ENCODE measurements around the gene BRD4. TPM values are rescaled to one million over a fixed set of nuclear protein-coding genes. Genes with fewer than 3 reads are reported as not detected.

BRD4 gene
- total and polyA plus RNA-seq, 2 experiments from 2014 or later, result 63.8 to 115 TPM

- ATAC-seq (no peak), DNase-seq (ENCODE audit: low spot score) (no peak)
- H3K79me2 ChIP-seq (replicated peaks; ENCODE audit: insufficient read depth), result peaks cover 42% of the 10 kb centered on the region
- H3K36me3 ChIP-seq (ENCODE audit: insufficient read depth), result peaks cover 54% of the 10 kb centered on the region
- H3K4me1 ChIP-seq (ENCODE audit: insufficient read depth), result no peaks in the 10 kb centered on the region
- H3F3A ChIP-seq (replicated peaks; ENCODE audit: low read depth), result peaks cover 18% of the 10 kb centered on the region; the same call in 1 of the 2 replicates
- no peaks in the 10 kb centered on the region for H3K9me2 ChIP-seq (ENCODE audit: insufficient read depth)
- peaks cover 42% of the 10 kb centered on the region for H4K20me1 ChIP-seq (replicated peaks; ENCODE audit: insufficient read depth)
- no peak overlapping the region for H3K4me3 ChIP-seq
- TF ChIP-seq CTCF (conservative IDR thresholded peaks at IDR 0.05; ENCODE audit: low read depth in 2 of 2), result no peak
- no peak for TF ChIP-seq POLR2AphosphoS5 (IDR thresholded peaks at IDR 0.05; ENCODE audit: low read depth)
- TF ChIP-seq ZNF114 (CRISPR knock-in tag; IDR thresholded peaks at IDR 0.05), result no peak
- TF ChIP-seq NANOG (IDR thresholded peaks at IDR 0.05; ENCODE audit: borderline replicate concordance), result no peak
- TF ChIP-seq EZH2phosphoT487 (IDR thresholded peaks at IDR 0.05; ENCODE audit: unreplicated experiment), result no peak
- TF ChIP-seq, protein P1, sequence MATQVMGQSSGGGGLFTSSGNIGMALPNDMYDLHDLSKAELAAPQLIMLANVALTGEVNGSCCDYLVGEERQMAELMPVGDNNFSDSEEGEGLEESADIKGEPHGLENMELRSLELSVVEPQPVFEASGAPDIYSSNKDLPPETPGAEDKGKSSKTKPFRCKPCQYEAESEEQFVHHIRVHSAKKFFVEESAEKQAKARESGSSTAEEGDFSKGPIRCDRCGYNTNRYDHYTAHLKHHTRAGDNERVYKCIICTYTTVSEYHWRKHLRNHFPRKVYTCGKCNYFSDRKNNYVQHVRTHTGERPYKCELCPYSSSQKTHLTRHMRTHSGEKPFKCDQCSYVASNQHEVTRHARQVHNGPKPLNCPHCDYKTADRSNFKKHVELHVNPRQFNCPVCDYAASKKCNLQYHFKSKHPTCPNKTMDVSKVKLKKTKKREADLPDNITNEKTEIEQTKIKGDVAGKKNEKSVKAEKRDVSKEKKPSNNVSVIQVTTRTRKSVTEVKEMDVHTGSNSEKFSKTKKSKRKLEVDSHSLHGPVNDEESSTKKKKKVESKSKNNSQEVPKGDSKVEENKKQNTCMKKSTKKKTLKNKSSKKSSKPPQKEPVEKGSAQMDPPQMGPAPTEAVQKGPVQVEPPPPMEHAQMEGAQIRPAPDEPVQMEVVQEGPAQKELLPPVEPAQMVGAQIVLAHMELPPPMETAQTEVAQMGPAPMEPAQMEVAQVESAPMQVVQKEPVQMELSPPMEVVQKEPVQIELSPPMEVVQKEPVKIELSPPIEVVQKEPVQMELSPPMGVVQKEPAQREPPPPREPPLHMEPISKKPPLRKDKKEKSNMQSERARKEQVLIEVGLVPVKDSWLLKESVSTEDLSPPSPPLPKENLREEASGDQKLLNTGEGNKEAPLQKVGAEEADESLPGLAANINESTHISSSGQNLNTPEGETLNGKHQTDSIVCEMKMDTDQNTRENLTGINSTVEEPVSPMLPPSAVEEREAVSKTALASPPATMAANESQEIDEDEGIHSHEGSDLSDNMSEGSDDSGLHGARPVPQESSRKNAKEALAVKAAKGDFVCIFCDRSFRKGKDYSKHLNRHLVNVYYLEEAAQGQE (IDR thresholded peaks at IDR 0.05; ENCODE audit: unreplicated experiment), result no peak
- TF ChIP-seq ETS1 (IDR thresholded peaks at IDR 0.05), result no peak
- TF ChIP-seq, protein P2, sequence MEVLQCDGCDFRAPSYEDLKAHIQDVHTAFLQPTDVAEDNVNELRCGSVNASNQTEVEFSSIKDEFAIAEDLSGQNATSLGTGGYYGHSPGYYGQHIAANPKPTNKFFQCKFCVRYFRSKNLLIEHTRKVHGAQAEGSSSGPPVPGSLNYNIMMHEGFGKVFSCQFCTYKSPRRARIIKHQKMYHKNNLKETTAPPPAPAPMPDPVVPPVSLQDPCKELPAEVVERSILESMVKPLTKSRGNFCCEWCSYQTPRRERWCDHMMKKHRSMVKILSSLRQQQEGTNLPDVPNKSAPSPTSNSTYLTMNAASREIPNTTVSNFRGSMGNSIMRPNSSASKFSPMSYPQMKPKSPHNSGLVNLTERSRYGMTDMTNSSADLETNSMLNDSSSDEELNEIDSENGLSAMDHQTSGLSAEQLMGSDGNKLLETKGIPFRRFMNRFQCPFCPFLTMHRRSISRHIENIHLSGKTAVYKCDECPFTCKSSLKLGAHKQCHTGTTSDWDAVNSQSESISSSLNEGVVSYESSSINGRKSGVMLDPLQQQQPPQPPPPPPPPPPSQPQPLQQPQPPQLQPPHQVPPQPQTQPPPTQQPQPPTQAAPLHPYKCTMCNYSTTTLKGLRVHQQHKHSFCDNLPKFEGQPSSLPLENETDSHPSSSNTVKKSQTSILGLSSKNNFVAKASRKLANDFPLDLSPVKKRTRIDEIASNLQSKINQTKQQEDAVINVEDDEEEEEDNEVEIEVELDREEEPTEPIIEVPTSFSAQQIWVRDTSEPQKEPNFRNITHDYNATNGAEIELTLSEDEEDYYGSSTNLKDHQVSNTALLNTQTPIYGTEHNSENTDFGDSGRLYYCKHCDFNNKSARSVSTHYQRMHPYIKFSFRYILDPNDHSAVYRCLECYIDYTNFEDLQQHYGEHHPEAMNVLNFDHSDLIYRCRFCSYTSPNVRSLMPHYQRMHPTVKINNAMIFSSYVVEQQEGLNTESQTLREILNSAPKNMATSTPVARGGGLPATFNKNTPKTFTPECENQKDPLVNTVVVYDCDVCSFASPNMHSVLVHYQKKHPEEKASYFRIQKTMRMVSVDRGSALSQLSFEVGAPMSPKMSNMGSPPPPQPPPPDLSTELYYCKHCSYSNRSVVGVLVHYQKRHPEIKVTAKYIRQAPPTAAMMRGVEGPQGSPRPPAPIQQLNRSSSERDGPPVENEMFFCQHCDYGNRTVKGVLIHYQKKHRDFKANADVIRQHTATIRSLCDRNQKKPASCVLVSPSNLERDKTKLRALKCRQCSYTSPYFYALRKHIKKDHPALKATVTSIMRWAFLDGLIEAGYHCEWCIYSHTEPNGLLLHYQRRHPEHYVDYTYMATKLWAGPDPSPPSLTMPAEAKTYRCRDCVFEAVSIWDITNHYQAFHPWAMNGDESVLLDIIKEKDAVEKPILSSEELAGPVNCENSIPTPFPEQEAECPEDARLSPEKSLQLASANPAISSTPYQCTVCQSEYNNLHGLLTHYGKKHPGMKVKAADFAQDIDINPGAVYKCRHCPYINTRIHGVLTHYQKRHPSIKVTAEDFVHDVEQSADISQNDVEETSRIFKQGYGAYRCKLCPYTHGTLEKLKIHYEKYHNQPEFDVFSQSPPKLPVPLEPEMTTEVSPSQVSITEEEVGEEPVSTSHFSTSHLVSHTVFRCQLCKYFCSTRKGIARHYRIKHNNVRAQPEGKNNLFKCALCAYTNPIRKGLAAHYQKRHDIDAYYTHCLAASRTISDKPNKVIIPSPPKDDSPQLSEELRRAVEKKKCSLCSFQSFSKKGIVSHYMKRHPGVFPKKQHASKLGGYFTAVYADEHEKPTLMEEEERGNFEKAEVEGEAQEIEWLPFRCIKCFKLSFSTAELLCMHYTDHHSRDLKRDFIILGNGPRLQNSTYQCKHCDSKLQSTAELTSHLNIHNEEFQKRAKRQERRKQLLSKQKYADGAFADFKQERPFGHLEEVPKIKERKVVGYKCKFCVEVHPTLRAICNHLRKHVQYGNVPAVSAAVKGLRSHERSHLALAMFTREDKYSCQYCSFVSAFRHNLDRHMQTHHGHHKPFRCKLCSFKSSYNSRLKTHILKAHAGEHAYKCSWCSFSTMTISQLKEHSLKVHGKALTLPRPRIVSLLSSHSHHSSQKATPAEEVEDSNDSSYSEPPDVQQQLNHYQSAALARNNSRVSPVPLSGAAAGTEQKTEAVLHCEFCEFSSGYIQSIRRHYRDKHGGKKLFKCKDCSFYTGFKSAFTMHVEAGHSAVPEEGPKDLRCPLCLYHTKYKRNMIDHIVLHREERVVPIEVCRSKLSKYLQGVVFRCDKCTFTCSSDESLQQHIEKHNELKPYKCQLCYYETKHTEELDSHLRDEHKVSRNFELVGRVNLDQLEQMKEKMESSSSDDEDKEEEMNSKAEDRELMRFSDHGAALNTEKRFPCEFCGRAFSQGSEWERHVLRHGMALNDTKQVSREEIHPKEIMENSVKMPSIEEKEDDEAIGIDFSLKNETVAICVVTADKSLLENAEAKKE (CRISPR knock-in tag; IDR thresholded peaks at IDR 0.05), result no peak
- TF ChIP-seq ZNF331 (CRISPR knock-in tag; IDR thresholded peaks at IDR 0.05; ENCODE audit: low read depth), result no peak
- TF ChIP-seq CREB1 (CRISPR knock-in tag; IDR thresholded peaks at IDR 0.05; ENCODE audit: low read depth), result no peak
- TF ChIP-seq JUNB (IDR thresholded peaks at IDR 0.05; ENCODE audit: unreplicated experiment), result no peak
- no peak for TF ChIP-seq EZH2 (IDR thresholded peaks at IDR 0.05; ENCODE audit: low read depth, unreplicated experiment)
- no peak for TF ChIP-seq STAT1 (IDR thresholded peaks at IDR 0.05; ENCODE audit: unreplicated experiment)
- Mint-ChIP-seq H3K4me3 (no peak overlapping the region), H3K36me3 (ENCODE audit: low read depth) (peaks cover 94% of the 10 kb centered on the region), H3K27ac (no peak overlapping the region), H3K4me1 (no peaks in the 10 kb centered on the region; the same call in 2 of the 3 replicates), H3K27me3 (ENCODE audit: insufficient read depth, low read depth, poor library complexity) (peaks cover 19% of the 10 kb centered on the region), H3K9me3 (peaks cover 2% of the 10 kb centered on the region; the same call in 1 of the 3 replicates)
- H2AFZ ChIP-seq, result no peak overlapping the region
- H3K4me2 ChIP-seq, result no peak overlapping the region
- H3K27me3 ChIP-seq (ENCODE audit: insufficient read depth), result no peaks in the 10 kb centered on the region
- H3K27ac ChIP-seq (ENCODE audit: low read depth), result no peak overlapping the region
Observed at GRCh38 chr19:15259907-15260306, 72.4 kb downstream of the BRD4 start.
